HepG2 (cell line): ENCODE results near the gene RTBDN. TPM values are rescaled to one million over a fixed set of nuclear protein-coding genes. Genes with fewer than 3 reads are reported as not detected.

Experiments used
- EED ChIP-seq: sonication (generic); formaldehyde crosslinking; IDR thresholded peaks from 2 replicates; pipeline ENCODE4 v1.5.0; 2020; ENCODE audit warnings: mild to moderate bottlenecking, missing genetic modification reagents
- EHMT2 ChIP-seq: fragments of 200-600 bp; sonication (generic); IDR thresholded peaks from 2 replicates; pipeline ENCODE4 v1.7.0; 2017; ENCODE audit warnings: antibody characterized with exemption, low read depth, low read length, borderline replicate concordance
- EP300 ChIP-seq, 3 experiments: sonication (generic) in 1 of 3; formaldehyde crosslinking in 1 of 3; IDR thresholded peaks; 2 replicates each; pipeline versions ENCODE4 v1.5.1 to v1.6.1; 2011 to 2020; ENCODE audit warnings: low read depth in 2 of 3, low read length in 2 of 3, borderline replicate concordance in 1 of 3, improper control_type of control experiment in 1 of 3, mild to moderate bottlenecking in 1 of 3, missing genetic modification reagents in 1 of 3, moderate library complexity in 1 of 3
- FIP1L1 ChIP-seq: fragments of 200-400 bp; formaldehyde crosslinking; IDR thresholded peaks from 2 replicates; pipeline ENCODE4 v1.6.1; 2018; ENCODE audit warnings: low read depth, mild to moderate bottlenecking, low read length, moderate library complexity, borderline replicate concordance; ENCODE audit not compliant: insufficient read depth
- FOXO1 ChIP-seq: sonication (generic); formaldehyde crosslinking; IDR thresholded peaks from 2 replicates; pipeline ENCODE4 v1.4.0; 2020; ENCODE audit warnings: missing genetic modification reagents
- MXI1 ChIP-seq: IDR thresholded peaks from 3 replicates; pipeline ENCODE4 v1.6.1; 2012; ENCODE audit warnings: low read depth, low read length, inconsistent platforms, borderline replicate concordance
- NFAT5 ChIP-seq: sonication (generic); formaldehyde crosslinking; IDR thresholded peaks from 2 replicates; pipeline ENCODE4 v1.4.0; 2020; ENCODE audit warnings: missing genetic modification reagents
- RBM22 ChIP-seq: fragments of 200-400 bp; formaldehyde crosslinking; optimal IDR thresholded peaks from 2 replicates; pipeline ENCODE3; 2017; ENCODE audit warnings: mild to moderate bottlenecking, low read length, moderate library complexity
- RERE ChIP-seq: IDR thresholded peaks from 2 replicates; pipeline ENCODE4 v1.6.1; 2016; ENCODE audit warnings: low read depth, missing genetic modification reagents, missing compliant biosample characterization
- SATB2 ChIP-seq: sonication (generic); formaldehyde crosslinking; IDR thresholded peaks from 2 replicates; pipeline ENCODE4 v1.5.0; 2020; ENCODE audit warnings: missing genetic modification reagents
- STAG1 ChIP-seq: sonication (generic); formaldehyde crosslinking; IDR thresholded peaks from 2 replicates; pipeline ENCODE4 v1.4.0; 2020; ENCODE audit warnings: missing genetic modification reagents
- TRIM24 ChIP-seq: sonication (generic); formaldehyde crosslinking; IDR thresholded peaks from 2 replicates; pipeline ENCODE4 v1.8.0; 2022; ENCODE audit warnings: mild to moderate bottlenecking, missing genetic modification reagents
- ZFX ChIP-seq: sonication (generic); formaldehyde crosslinking; IDR thresholded peaks from 2 replicates; pipeline ENCODE4 v1.4.0; 2020; ENCODE audit warnings: mild to moderate bottlenecking, low read depth, missing genetic modification reagents, moderate library complexity
- ZNF101 ChIP-seq: sonication (generic); formaldehyde crosslinking; IDR thresholded peaks from 2 replicates; pipeline ENCODE4 v1.4.0; 2020; ENCODE audit warnings: mild to moderate bottlenecking, low read depth, missing genetic modification reagents, borderline replicate concordance
- ZNF121 ChIP-seq: sonication (generic); formaldehyde crosslinking; IDR thresholded peaks from 2 replicates; pipeline ENCODE4 v1.5.0; 2020; ENCODE audit warnings: mild to moderate bottlenecking, missing genetic modification reagents
- ZNF337 ChIP-seq: sonication (generic); formaldehyde crosslinking; IDR thresholded peaks from 2 replicates; pipeline ENCODE4 v1.5.1; 2020; ENCODE audit warnings: missing genetic modification reagents, low read depth, mild to moderate bottlenecking, borderline replicate concordance
- ZNF678 ChIP-seq: sonication (generic); formaldehyde crosslinking; IDR thresholded peaks from 2 replicates; pipeline ENCODE4 v1.4.0; 2020; ENCODE audit warnings: mild to moderate bottlenecking, missing genetic modification reagents
- polyA plus RNA-seq, 8 experiments: library from polyadenylated mRNA; depleted of rRNA in 3 of 8; stranded (reverse) in 7 of 8; unstranded in 1 of 8; fragments of >200 nt; fragmentation: Illumina TruSeq in 4 of 8; extraction: Trizol in 4 of 8; gene quantifications; 2 replicates each; pipeline versions ENCODE4 v1.2.1 to v1.2.3, GENCODE V29; 2011 to 2016; ENCODE audit warnings: low read depth in 4 of 8, missing spikeins in 1 of 8, mixed read lengths in 1 of 8; ENCODE audit not compliant: insufficient read depth in 1 of 8
- total RNA-seq, 5 experiments: library from RNA; depleted of rRNA; stranded (reverse); fragments of >200 nt; fragmentation: Illumina TruSeq; extraction: Trizol; gene quantifications; 2 replicates each; pipeline ENCODE4 v1.2.3, GENCODE V29; 2016; ENCODE audit warnings: low read depth in 1 of 5

RTBDN gene
- total and polyA plus RNA-seq, 2 of the 13 experiments (the other 11 are each of a cell fraction or from before 2014, with no cell fraction given), result 0.27 to 0.48 TPM

DNA sequence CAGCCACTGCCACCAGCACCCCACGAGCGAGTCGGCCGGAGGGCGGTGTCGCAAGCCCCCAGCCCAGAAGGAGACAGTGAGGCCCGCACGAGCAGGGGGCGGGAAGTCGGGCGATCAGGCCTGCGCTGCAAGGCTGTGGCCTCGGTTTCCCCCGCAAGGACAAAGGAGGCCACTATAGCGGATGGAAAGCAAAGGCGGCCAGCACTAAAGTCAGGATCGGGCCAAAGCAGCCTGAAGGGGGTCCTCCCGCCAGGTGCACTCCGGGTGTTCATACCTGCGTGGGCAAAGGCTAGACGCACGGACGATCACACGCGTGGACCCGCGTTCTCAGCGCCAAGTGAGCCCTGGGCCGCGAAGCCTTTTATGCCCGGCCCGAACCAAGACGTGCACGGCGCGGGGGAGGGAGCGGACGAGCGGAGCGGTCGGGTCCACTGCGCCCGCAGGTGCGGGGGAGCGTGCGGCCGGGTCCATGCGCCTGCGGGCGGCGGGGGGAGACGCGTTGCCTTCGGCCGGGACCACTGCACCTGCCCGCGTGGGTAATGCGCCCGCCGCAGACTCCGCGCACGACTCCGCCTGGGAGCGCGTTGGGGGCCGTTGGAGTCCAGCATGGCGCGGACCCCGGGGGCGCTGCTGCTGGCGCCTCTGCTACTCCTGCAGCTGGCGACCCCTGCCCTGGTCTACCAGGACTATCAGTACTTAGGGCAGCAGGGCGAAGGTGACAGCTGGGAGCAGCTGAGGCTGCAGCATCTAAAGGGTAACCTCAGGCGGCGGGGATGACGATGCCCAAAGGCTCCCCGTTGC lies 32.7 kb downstream of the RTBDN start, which contains the start of the genes PRDX2 and THSD8 (continued):
- 0 out of 2 replicates have a peak, but pooled peaks have one; percentile 39 for TF ChIP-seq ZNF101
- TF ChIP-seq ZNF121 (CRISPR knock-in tag), result peak; percentile 77
- peak; percentile 25; the same call in 1 of the 2 replicates for TF ChIP-seq FOXO1 (CRISPR knock-in tag)
- TF ChIP-seq TRIM24 (CRISPR knock-in tag), result no peak
- no peak for TF ChIP-seq FIP1L1
- 0 out of 2 replicates have a peak, but pooled peaks have one; percentile 22 for TF ChIP-seq NFAT5 (CRISPR knock-in tag)
- no peak for TF ChIP-seq EP300 (IDR thresholded peaks at IDR 0.05; ENCODE audit: low read depth in 2 of 2, low read length in 2 of 2)
- no peak; the same call in 1 of the 2 replicates for TF ChIP-seq EP300 (CRISPR knock-in tag; IDR thresholded peaks at IDR 0.05; ENCODE audit: borderline replicate concordance)
- no peak for TF ChIP-seq EHMT2
- TF ChIP-seq SATB2, result peak; percentile 59; the same call in 1 of the 2 replicates
- TF ChIP-seq ZNF337 (CRISPR knock-in tag), result peak; percentile 71; the same call in 1 of the 2 replicates
- TF ChIP-seq RBM22, result no peak
- peak; percentile 54 for TF ChIP-seq RERE (CRISPR knock-in tag)
- peak; percentile 99 for TF ChIP-seq ZFX (CRISPR knock-in tag)
- TF ChIP-seq MXI1, result peak; percentile 52; the same call in 1 of the 3 replicates
- TF ChIP-seq EED (CRISPR knock-in tag), result peak; percentile 90
- no peak for TF ChIP-seq STAG1 (CRISPR knock-in tag)
- TF ChIP-seq ZNF678, result peak; percentile 20; the same call in 1 of the 2 replicates
